GM19395 (cell line): ENCODE measurements around the gene CAP2.
"Not testable (repeated sequence)": the region's sequence is repeated elsewhere in the genome, so short reads cannot be mapped to it uniquely, and the experiment has no call there.

Experiments used
- ATAC-seq: cut with Tn5 transposase; IDR thresholded peaks from one replicate; pipeline ENCODE4 v1.9.1; 2021; ENCODE audit warnings: mild to moderate bottlenecking, moderate library complexity; ENCODE audit not compliant: unreplicated experiment

CAP2 gene

GRCh38 chr6:17439243-17439993 lies 46.0 kb downstream of the CAP2 start:
- ATAC-seq = no peak

GRCh38 chr6:17440811-17441210 lies 47.4 kb downstream of the CAP2 start:
- ATAC-seq = not testable (repeated sequence)

GRCh38 chr6:17442196-17442595 lies 48.8 kb downstream of the CAP2 start:
- ATAC-seq = no peak

GRCh38 chr6:17446713-17447112 lies 53.3 kb downstream of the CAP2 start:
- peak; percentile 43 for ATAC-seq

- ATAC-seq = no peak
These were observed 54.8 kb downstream of the CAP2 start for GRCh38 chr6:17448165-17448564.

- ATAC-seq = no peak
These were observed 57.0 kb downstream of the CAP2 start for GRCh38 chr6:17450397-17450796.

- no peak for ATAC-seq
These were observed 57.4 kb downstream of the CAP2 start for GRCh38 chr6:17450832-17451231.

- no peak for ATAC-seq
These were observed 58.7 kb downstream of the CAP2 start for GRCh38 chr6:17452096-17452495.

- ATAC-seq = no peak
These were observed 61.1 kb downstream of the CAP2 start for GRCh38 chr6:17454316-17455005.

- no peak for ATAC-seq
These were observed 62.5 kb downstream of the CAP2 start for GRCh38 chr6:17455919-17456318.

GRCh38 chr6:17456711-17457110 lies 63.3 kb downstream of the CAP2 start:
- ATAC-seq = no peak

GRCh38 chr6:17457405-17457804 lies 64.0 kb downstream of the CAP2 start:
- no peak for ATAC-seq

- no peak for ATAC-seq
These were observed 64.6 kb downstream of the CAP2 start for GRCh38 chr6:17457956-17458355.

- no peak for ATAC-seq
These were observed 65.6 kb downstream of the CAP2 start for GRCh38 chr6:17458966-17459365.

GRCh38 chr6:17460862-17461261 lies 67.5 kb downstream of the CAP2 start:
- no peak for ATAC-seq

- ATAC-seq = no peak
These were observed 72.8 kb downstream of the CAP2 start for GRCh38 chr6:17466147-17466546.

GRCh38 chr6:17466707-17467106 lies 73.3 kb downstream of the CAP2 start:
- no peak for ATAC-seq

GRCh38 chr6:17469006-17469832 lies 75.8 kb downstream of the CAP2 start:
- no peak for ATAC-seq

GRCh38 chr6:17470202-17470937 lies 77.0 kb downstream of the CAP2 start:
- no peak for ATAC-seq

GRCh38 chr6:17470938-17471327 lies 77.5 kb downstream of the CAP2 start:
- no peak for ATAC-seq

GRCh38 chr6:17472653-17473183 lies 79.3 kb downstream of the CAP2 start:
- ATAC-seq = no peak
